ENCODE results near the gene PRKN. TPM values are rescaled to one million over a fixed set of nuclear protein-coding genes. Genes with fewer than 3 reads are reported as not detected.

The PRKN gene
- total RNA-seq, 2 donors from 2014 or later = 3.3 to 4.8 TPM

DNA sequence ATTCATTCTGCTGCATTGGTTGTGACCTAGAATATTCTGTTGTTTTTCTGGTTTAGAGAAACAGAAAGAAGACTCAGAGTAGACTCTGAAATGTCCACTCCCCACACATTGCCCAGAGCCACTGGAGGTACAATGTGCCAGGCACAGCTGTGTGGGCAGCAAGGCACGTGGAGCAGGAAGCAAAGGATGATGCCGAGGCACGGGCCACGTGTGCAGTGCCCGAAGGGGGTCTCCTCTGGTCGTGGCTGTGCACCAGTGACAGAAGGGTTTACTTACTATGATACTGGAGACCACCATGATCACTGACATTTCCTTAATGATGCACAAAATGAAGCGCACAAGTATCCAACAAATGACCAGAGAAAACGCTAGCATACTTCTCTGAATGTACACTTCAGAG lies 488.9 kb downstream of the PRKN start:
- Histone ChIP-seq H3K4me1 (ENCODE audit: control insufficient read depth, insufficient read depth, low read length) (no peaks in the 10 kb centered on the region), H3K9ac (ENCODE audit: extremely low read depth, low read length, poor library complexity, severe bottlenecking) (no peak overlapping the region), H3K4me3 (ENCODE audit: low read length) (no peak overlapping the region), H3K27me3 (ENCODE audit: control insufficient read depth, insufficient read depth, low read length, poor library complexity, severe bottlenecking) (no peaks in the 10 kb centered on the region), H3K9me3 (ENCODE audit: control insufficient read depth, low read length) (no peaks in the 10 kb centered on the region), H3K27ac (ENCODE audit: low read depth, low read length) (no peak overlapping the region), H3K36me3 (ENCODE audit: control insufficient read depth, insufficient read depth, low read length) (no peaks in the 10 kb centered on the region)
- 88 to 91% methylated on average over 6 to 8 of the region's 8 CpGs for WGBS, 2 experiments (ENCODE audit: insufficient coverage in 1 of 2, insufficient read length in 1 of 2)
- DNase-seq = no peak
- Mint-ChIP-seq H3K4me1 (no peaks in the 10 kb centered on the region), H3K36me3 (ENCODE audit: low read depth) (no peaks in the 10 kb centered on the region), H3K27me3 (ENCODE audit: insufficient read depth) (no peaks in the 10 kb centered on the region), H3K27ac (no peak overlapping the region), H3K9me3 (no peaks in the 10 kb centered on the region), H3K4me3 (no peak overlapping the region)
- TF ChIP-seq CTCF (conservative IDR thresholded peaks at IDR 0.05) = no peak

DNA sequence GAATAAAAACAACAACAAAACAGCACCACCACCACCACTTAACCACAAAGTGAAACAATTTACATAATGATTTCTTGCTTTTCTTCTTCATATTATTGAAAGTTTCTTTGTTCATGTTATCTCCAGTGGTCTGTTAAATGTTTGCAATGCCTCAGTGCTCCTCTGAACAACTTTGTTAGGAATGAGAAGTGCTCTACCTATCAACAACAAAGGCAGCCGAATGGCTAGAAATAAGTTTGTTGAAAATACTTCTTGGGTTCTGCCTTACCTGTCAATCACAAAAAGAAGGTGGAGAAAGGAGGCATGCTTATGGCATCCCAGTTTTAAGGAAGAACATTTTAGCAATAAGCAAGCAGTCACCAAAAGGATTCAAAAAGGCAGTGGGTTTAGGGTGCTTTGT lies 490.2 kb downstream of the PRKN start:
- 83 to 91% methylated on average over 1 of the region's 1 CpG for WGBS, 2 experiments (ENCODE audit: insufficient coverage in 1 of 2, insufficient read length in 1 of 2)
- H3K4me1 ChIP-seq (ENCODE audit: control insufficient read depth, insufficient read depth, low read length) = no peaks in the 10 kb centered on the region
- Mint-ChIP-seq H3K4me3 (no peak overlapping the region), H3K27ac (no peak overlapping the region), H3K27me3 (ENCODE audit: insufficient read depth) (no peaks in the 10 kb centered on the region), H3K36me3 (ENCODE audit: low read depth) (no peaks in the 10 kb centered on the region), H3K4me1 (no peaks in the 10 kb centered on the region), H3K9me3 (no peaks in the 10 kb centered on the region)
- DNase-seq = no peak
- no peak overlapping the region for H3K27ac ChIP-seq (ENCODE audit: low read depth, low read length)
- H3K9ac ChIP-seq (ENCODE audit: extremely low read depth, low read length, poor library complexity, severe bottlenecking) = no peak overlapping the region
- H3K4me3 ChIP-seq (ENCODE audit: low read length) = no peak overlapping the region
- no peak for TF ChIP-seq CTCF (conservative IDR thresholded peaks at IDR 0.05)
- no peaks in the 10 kb centered on the region for H3K27me3 ChIP-seq (ENCODE audit: control insufficient read depth, insufficient read depth, low read length, poor library complexity, severe bottlenecking)
- H3K36me3 ChIP-seq (ENCODE audit: control insufficient read depth, insufficient read depth, low read length) = no peaks in the 10 kb centered on the region
- H3K9me3 ChIP-seq (ENCODE audit: control insufficient read depth, low read length) = no peaks in the 10 kb centered on the region

- TF ChIP-seq CTCF (conservative IDR thresholded peaks at IDR 0.05) = no peak
- Mint-ChIP-seq H3K4me3 (no peak overlapping the region), H3K27me3 (ENCODE audit: insufficient read depth) (no peaks in the 10 kb centered on the region), H3K9me3 (no peaks in the 10 kb centered on the region), H3K27ac (no peak overlapping the region), H3K36me3 (ENCODE audit: low read depth) (no peaks in the 10 kb centered on the region), H3K4me1 (no peaks in the 10 kb centered on the region)
- Histone ChIP-seq H3K27ac (ENCODE audit: low read depth, low read length) (no peak overlapping the region), H3K36me3 (ENCODE audit: control insufficient read depth, insufficient read depth, low read length) (no peaks in the 10 kb centered on the region), H3K4me1 (ENCODE audit: control insufficient read depth, insufficient read depth, low read length) (no peaks in the 10 kb centered on the region), H3K9me3 (ENCODE audit: control insufficient read depth, low read length) (no peaks in the 10 kb centered on the region), H3K9ac (ENCODE audit: extremely low read depth, low read length, poor library complexity, severe bottlenecking) (no peak overlapping the region), H3K27me3 (ENCODE audit: control insufficient read depth, insufficient read depth, low read length, poor library complexity, severe bottlenecking) (no peaks in the 10 kb centered on the region), H3K4me3 (ENCODE audit: low read length) (no peak overlapping the region)
- WGBS, 2 experiments (ENCODE audit: insufficient coverage in 1 of 2, insufficient read length in 1 of 2) = 81 to 94% methylated on average over 2 of the region's 2 CpGs
- no peak for DNase-seq
Observed at GRCh38 chr6:162234631-162235030, 492.9 kb downstream of the PRKN start.

All from endodermal cell (in vitro differentiated cells).